Gastrocnemius medialis (tissue), 4 donors: ENCODE measurements around the gene NBDY. TPM values are rescaled to one million over a fixed set of nuclear protein-coding genes. Genes with fewer than 3 reads are reported as not detected.

Experiments
- ATAC-seq, 2 donors: fragments of 150-250 bp; one replicate each; pipeline ENCODE4 v1.9.1; 2016
- DNase-seq, 2 donors: peaks; one replicate each; pipeline ENCODE4 v3.0.0-alpha.2; 2019
- H3K27ac ChIP-seq, 4 donors: fragments of 200-600 bp; sonication (generic); 1 replicate in 1 of 4; 2 replicates in 3 of 4; pipeline ENCODE4 v1.5.1; 2016 to 2018; ENCODE audit warnings: mild to moderate bottlenecking in 2 of 4, moderate library complexity in 1 of 4
- H3K27me3 ChIP-seq, 3 donors: fragments of 200-600 bp; sonication (generic) in 2 of 3; 1 replicate in 1 of 3; 2 replicates in 2 of 3; pipeline versions ENCODE4 v1.5.1 to v1.6.0; 2016 to 2019; ENCODE audit warnings: mild to moderate bottlenecking in 1 of 3, moderate library complexity in 1 of 3
- H3K36me3 ChIP-seq, 2 donors: fragments of 200-600 bp; sonication (generic) in 1 of 2; one replicate each; pipeline ENCODE4 v1.5.1; 2017 to 2018
- H3K4me1 ChIP-seq, 2 donors: fragments of 200-600 bp; sonication (generic) in 1 of 2; one replicate each; pipeline ENCODE4 v1.5.1; 2016 to 2017; ENCODE audit warnings: mild to moderate bottlenecking in 2 of 2
- H3K4me3 ChIP-seq, 4 donors: fragments of 200-600 bp; sonication (generic) in 3 of 4; 1 replicate in 1 of 4; 2 replicates in 3 of 4; pipeline ENCODE4 v1.5.1; 2016 to 2019; ENCODE audit warnings: mild to moderate bottlenecking in 2 of 4
- H3K9me3 ChIP-seq, 3 donors: fragments of 200-600 bp; sonication (generic) in 2 of 3; 1 replicate in 1 of 3; 2 replicates in 2 of 3; pipeline ENCODE4 v1.5.1; 2016 to 2019
- CTCF ChIP-seq, 5 experiments: fragments of 450-650 bp in 3 of 5; fragments of 200-600 bp in 2 of 5; sonication (generic) in 2 of 5; IDR thresholded peaks in 4 of 5; conservative IDR thresholded peaks in 1 of 5; 1 replicate in 4 of 5; 2 replicates in 1 of 5; pipeline ENCODE4 v1.5.1; 2016 to 2019; ENCODE audit warnings: antibody characterized with exemption in 5 of 5, mild to moderate bottlenecking in 3 of 5, moderate library complexity in 3 of 5
- POLR2A ChIP-seq, 2 donors: fragments of 450-650 bp; IDR thresholded peaks; one replicate each; pipeline ENCODE4 v1.6.1; 2017; ENCODE audit warnings: antibody characterized with exemption in 2 of 2, mild to moderate bottlenecking in 2 of 2, moderate library complexity in 2 of 2
- in situ Hi-C, 4 donors: fragments of 200-750 bp; cut with MboI; loops; one replicate each; pipeline versions ENCODE4 v1.15.0 to v1.8.0; 2017; ENCODE audit warnings: low sequenced_read_pairs in 4 of 4
- intact Hi-C: fragments of 100-400 bp; cut with DNase I; formaldehyde crosslinking; loops from one replicate; pipeline ENCODE4 v1.15.1; 2023; ENCODE audit warnings: low total_unique reads
- total RNA-seq, 4 donors: library from RNA; depleted of rRNA; stranded (reverse); fragments of >200 nt; gene quantifications; one replicate each; pipeline versions ENCODE4 v1.1.0 to v1.2.3, GENCODE V29; 2016

Gene NBDY
- total RNA-seq, 4 donors from 2014 or later = 3.7 to 9.8 (median 5.9) TPM

GRCh38 chrX:56798866-56799758 is 70.1 kb downstream of the NBDY start:
- intact Hi-C loops = no loop called here
- peak; percentile 32 to 44 for ATAC-seq

GRCh38 chrX:56800307-56800706 is 71.3 kb downstream of the NBDY start:
- Histone ChIP-seq H3K4me3 (no peak overlapping the region), H3K27ac (no peak overlapping the region), H3K4me1 (peaks cover 5 to 25% of the 10 kb centered on the region in 2 donors), H3K9me3 (no peaks in the 10 kb centered on the region), H3K27me3 (no peaks in the 10 kb centered on the region), H3K36me3 (no peaks in the 10 kb centered on the region)
- intact Hi-C loops (loop anchor here (5.0 to 10.0 kb wide), 4 partner anchors 144 to 1124 kb away; partner anchors contain the start of genes SPIN2B and ZXDB), in situ Hi-C loops (loop anchor here in 3 of 4 donors (25.0 kb wide), 3 partner anchors 187 to 1112 kb away; partner anchors contain the start of genes SPIN3 (in 3 of the 3), ZXDA (in 2 of the 3) and ZXDB (in 1 of the 3))
- no peak for DNase-seq
- no peak for ATAC-seq
- TF ChIP-seq POLR2A (IDR thresholded peaks at IDR 0.05) (no peak), CTCF (IDR thresholded peaks at IDR 0.05 in 4 of 5, conservative IDR thresholded peaks at IDR 0.05 in 1 of 5) (no peak)

More at GRCh38 chrX:56798866-56799758, 70.1 kb downstream of the NBDY start:
- peak in 1 of 2 donors; percentile 17 for DNase-seq
- Histone ChIP-seq H3K27me3 (no peaks in the 10 kb centered on the region), H3K36me3 (no peaks in the 10 kb centered on the region), H3K4me3 (no peak overlapping the region), H3K9me3 (no peaks in the 10 kb centered on the region), H3K27ac (peak overlapping the region in 2 of 4 donors; percentile 58 to 61), H3K4me1 (peaks cover 0 to 14% of the 10 kb centered on the region in 2 donors)
- TF ChIP-seq CTCF (IDR thresholded peaks at IDR 0.05 in 4 of 5, conservative IDR thresholded peaks at IDR 0.05 in 1 of 5) (peak in 3 of 5 experiments; percentile 26 to 44 (median 41)), POLR2A (IDR thresholded peaks at IDR 0.05) (no peak)
- in situ Hi-C loops = no loop called here

- H3K27ac ChIP-seq = no peak overlapping the region
- no peak for ATAC-seq
- H3K27me3 ChIP-seq = no peaks in the 10 kb centered on the region
- H3K4me3 ChIP-seq = no peak overlapping the region
- TF ChIP-seq CTCF (IDR thresholded peaks at IDR 0.05 in 4 of 5, conservative IDR thresholded peaks at IDR 0.05 in 1 of 5) (no peak), POLR2A (IDR thresholded peaks at IDR 0.05) (no peak)
- no peak for DNase-seq
- peaks cover 5 to 27% of the 10 kb centered on the region in 2 donors for H3K4me1 ChIP-seq
- intact Hi-C loops (loop anchor here (5.0 to 10.0 kb wide), 4 partner anchors 144 to 1124 kb away; partner anchors contain the start of genes SPIN2B and ZXDB), in situ Hi-C loops (loop anchor here in 3 of 4 donors (25.0 kb wide), 3 partner anchors 186 to 1112 kb away; partner anchors contain the start of genes SPIN3 (in 3 of the 3), ZXDA (in 2 of the 3) and ZXDB (in 1 of the 3))
- no peaks in the 10 kb centered on the region for H3K9me3 ChIP-seq
- no peaks in the 10 kb centered on the region for H3K36me3 ChIP-seq
These were observed 71.8 kb downstream of the NBDY start for GRCh38 chrX:56800801-56801200.

GRCh38 chrX:56802428-56802827 is 73.4 kb downstream of the NBDY start:
- peak; percentile 1 to 19 for ATAC-seq
- no peak for DNase-seq
- TF ChIP-seq CTCF (IDR thresholded peaks at IDR 0.05 in 4 of 5, conservative IDR thresholded peaks at IDR 0.05 in 1 of 5) = no peak
- TF ChIP-seq POLR2A (IDR thresholded peaks at IDR 0.05) = no peak
- no peaks in the 10 kb centered on the region for H3K36me3 ChIP-seq
- intact Hi-C loops (loop anchor here (5.0 to 10.0 kb wide), 4 partner anchors 142 to 1122 kb away; partner anchors contain the start of genes SPIN2B and ZXDB), in situ Hi-C loops (loop anchor here in 3 of 4 donors (25.0 kb wide), 3 partner anchors 185 to 1110 kb away; partner anchors contain the start of genes SPIN3 (in 3 of the 3), ZXDA (in 2 of the 3) and ZXDB (in 1 of the 3))
- H3K4me1 ChIP-seq = peaks cover 5 to 27% of the 10 kb centered on the region in 2 donors
- H3K4me3 ChIP-seq = peak overlapping the region in 2 of 4 donors; percentile 71 to 76
- no peaks in the 10 kb centered on the region for H3K9me3 ChIP-seq
- H3K27ac ChIP-seq = peak overlapping the region; percentile 81 to 85 (median 84)
- no peaks in the 10 kb centered on the region for H3K27me3 ChIP-seq
